Measurements from ENCODE around the gene PLCH2. TPM values are rescaled to one million over a fixed set of nuclear protein-coding genes. Genes with fewer than 3 reads are reported as not detected.

PLCH2 gene, protein sequence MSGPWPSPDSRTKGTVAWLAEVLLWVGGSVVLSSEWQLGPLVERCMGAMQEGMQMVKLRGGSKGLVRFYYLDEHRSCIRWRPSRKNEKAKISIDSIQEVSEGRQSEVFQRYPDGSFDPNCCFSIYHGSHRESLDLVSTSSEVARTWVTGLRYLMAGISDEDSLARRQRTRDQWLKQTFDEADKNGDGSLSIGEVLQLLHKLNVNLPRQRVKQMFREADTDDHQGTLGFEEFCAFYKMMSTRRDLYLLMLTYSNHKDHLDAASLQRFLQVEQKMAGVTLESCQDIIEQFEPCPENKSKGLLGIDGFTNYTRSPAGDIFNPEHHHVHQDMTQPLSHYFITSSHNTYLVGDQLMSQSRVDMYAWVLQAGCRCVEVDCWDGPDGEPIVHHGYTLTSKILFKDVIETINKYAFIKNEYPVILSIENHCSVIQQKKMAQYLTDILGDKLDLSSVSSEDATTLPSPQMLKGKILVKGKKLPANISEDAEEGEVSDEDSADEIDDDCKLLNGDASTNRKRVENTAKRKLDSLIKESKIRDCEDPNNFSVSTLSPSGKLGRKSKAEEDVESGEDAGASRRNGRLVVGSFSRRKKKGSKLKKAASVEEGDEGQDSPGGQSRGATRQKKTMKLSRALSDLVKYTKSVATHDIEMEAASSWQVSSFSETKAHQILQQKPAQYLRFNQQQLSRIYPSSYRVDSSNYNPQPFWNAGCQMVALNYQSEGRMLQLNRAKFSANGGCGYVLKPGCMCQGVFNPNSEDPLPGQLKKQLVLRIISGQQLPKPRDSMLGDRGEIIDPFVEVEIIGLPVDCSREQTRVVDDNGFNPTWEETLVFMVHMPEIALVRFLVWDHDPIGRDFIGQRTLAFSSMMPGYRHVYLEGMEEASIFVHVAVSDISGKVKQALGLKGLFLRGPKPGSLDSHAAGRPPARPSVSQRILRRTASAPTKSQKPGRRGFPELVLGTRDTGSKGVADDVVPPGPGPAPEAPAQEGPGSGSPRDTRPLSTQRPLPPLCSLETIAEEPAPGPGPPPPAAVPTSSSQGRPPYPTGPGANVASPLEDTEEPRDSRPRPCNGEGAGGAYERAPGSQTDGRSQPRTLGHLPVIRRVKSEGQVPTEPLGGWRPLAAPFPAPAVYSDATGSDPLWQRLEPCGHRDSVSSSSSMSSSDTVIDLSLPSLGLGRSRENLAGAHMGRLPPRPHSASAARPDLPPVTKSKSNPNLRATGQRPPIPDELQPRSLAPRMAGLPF (N-terminal part only)
- 0.01 TPM for polyA plus RNA-seq (2013, experiment 1 of 2)
- polyA plus RNA-seq (2013, experiment 2 of 2) = 0.01 TPM

GRCh38 chr1:2476061-2476999 is at the start of gene PLCH2:
Gene PLCH2 (plus strand): TSS chr1:2476289. CDS start chr1:2476589, 300 bp downstream.
- no peak within 1 kb of the TSS for H3K27ac ChIP-seq (ENCODE audit: low read depth, low read length)

DNA sequence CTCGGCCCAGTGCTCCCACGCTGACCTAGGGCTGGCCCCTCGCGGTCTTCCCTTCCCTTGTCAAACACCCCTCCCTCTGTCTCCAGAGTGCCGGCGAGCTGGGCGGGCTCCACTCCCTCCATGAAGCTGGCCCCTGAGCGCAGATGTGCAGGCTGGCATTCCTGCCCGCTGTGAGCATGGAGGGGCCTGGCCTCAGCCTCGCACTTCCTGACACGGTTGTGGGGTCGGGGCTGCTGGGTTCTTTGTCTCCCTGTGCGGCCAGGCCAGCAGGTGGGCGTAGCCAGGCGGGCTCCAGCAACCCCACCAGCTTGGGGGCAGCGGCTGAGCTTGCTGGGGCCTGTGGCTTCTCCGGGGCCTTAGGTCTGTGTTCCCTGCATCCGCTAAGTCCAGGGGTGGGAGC is 49.5 kb upstream of the PLCH2 start:
- no peak overlapping the region for H2BK5ac ChIP-seq (ENCODE audit: low read length)
- no peak for DNase-seq
- no peaks in the 10 kb centered on the region for H3K4me1 ChIP-seq (ENCODE audit: control insufficient read depth, low read depth, low read length)
- no peak overlapping the region for H2AK5ac ChIP-seq (ENCODE audit: low read length)
- no peak overlapping the region for H3K9ac ChIP-seq (ENCODE audit: low read length)
- no peaks in the 10 kb centered on the region for H3K79me1 ChIP-seq (ENCODE audit: low read length)
- H4K8ac ChIP-seq (ENCODE audit: low read depth, low read length) = no peak overlapping the region
- H3K4ac ChIP-seq (ENCODE audit: low read depth, low read length) = no peak overlapping the region
- H3K56ac ChIP-seq (ENCODE audit: low read length) = no peak overlapping the region
- no peak overlapping the region for H3K27ac ChIP-seq (ENCODE audit: low read depth, low read length)
- WGBS (ENCODE audit: extremely low coverage, insufficient coverage, low lambda C conversion rate) = no CpG with 5 or more reads among the region's 18 CpGs
- H3K4me2 ChIP-seq (ENCODE audit: low read length) = no peak overlapping the region
- H3K23ac ChIP-seq (ENCODE audit: low read length) = no peak overlapping the region
- no peak overlapping the region for H3K18ac ChIP-seq (ENCODE audit: low read length)
- no peaks in the 10 kb centered on the region for H3K79me2 ChIP-seq (ENCODE audit: control insufficient read depth, insufficient read depth, low read length)
- H3K27me3 ChIP-seq (ENCODE audit: insufficient read depth, low read length, poor library complexity) = no peaks in the 10 kb centered on the region
- no peak overlapping the region for H4K5ac ChIP-seq (ENCODE audit: low read length)
- H2BK15ac ChIP-seq (replicated peaks; ENCODE audit: low read depth) = no peak overlapping the region
- H2BK120ac ChIP-seq (ENCODE audit: low read depth, low read length) = no peak overlapping the region
- H3K4me3 ChIP-seq (ENCODE audit: low read length) = no peak overlapping the region
- no peaks in the 10 kb centered on the region for H3K36me3 ChIP-seq (ENCODE audit: control insufficient read depth, insufficient read depth, low read length)

More at GRCh38 chr1:2476061-2476999, at the start of gene PLCH2:
- Histone ChIP-seq H3K18ac (ENCODE audit: low read length) (no peak within 1 kb of the TSS), H3K79me2 (ENCODE audit: control insufficient read depth, insufficient read depth, low read length) (no peaks in the 10 kb centered on the region), H3K23ac (ENCODE audit: low read length) (no peak within 1 kb of the TSS), H4K8ac (ENCODE audit: low read depth, low read length) (no peak within 1 kb of the TSS), H3K36me3 (ENCODE audit: control insufficient read depth, insufficient read depth, low read length) (no peaks in the 10 kb centered on the region), H2AK5ac (ENCODE audit: low read length) (no peak within 1 kb of the TSS), H3K9ac (ENCODE audit: low read length) (no peak within 1 kb of the TSS), H2BK15ac (replicated peaks; ENCODE audit: low read depth) (no peak within 1 kb of the TSS), H2BK5ac (ENCODE audit: low read length) (no peak within 1 kb of the TSS), H2BK120ac (ENCODE audit: low read depth, low read length) (no peak within 1 kb of the TSS), H3K4me3 (ENCODE audit: low read length) (no peak within 1 kb of the TSS), H4K5ac (ENCODE audit: low read length) (no peak within 1 kb of the TSS), H3K4me1 (ENCODE audit: control insufficient read depth, low read depth, low read length) (no peaks in the 10 kb centered on the region), H3K56ac (ENCODE audit: low read length) (no peak within 1 kb of the TSS), H3K4me2 (ENCODE audit: low read length) (no peak within 1 kb of the TSS), H3K4ac (ENCODE audit: low read depth, low read length) (no peak within 1 kb of the TSS), H3K79me1 (ENCODE audit: low read length) (no peaks in the 10 kb centered on the region), H3K27me3 (ENCODE audit: insufficient read depth, low read length, poor library complexity) (no peaks in the 10 kb centered on the region)
- DNase-seq = no peak
- no CpG with 5 or more reads among the region's 34 CpGs for WGBS (ENCODE audit: extremely low coverage, insufficient coverage, low lambda C conversion rate)

DNA sequence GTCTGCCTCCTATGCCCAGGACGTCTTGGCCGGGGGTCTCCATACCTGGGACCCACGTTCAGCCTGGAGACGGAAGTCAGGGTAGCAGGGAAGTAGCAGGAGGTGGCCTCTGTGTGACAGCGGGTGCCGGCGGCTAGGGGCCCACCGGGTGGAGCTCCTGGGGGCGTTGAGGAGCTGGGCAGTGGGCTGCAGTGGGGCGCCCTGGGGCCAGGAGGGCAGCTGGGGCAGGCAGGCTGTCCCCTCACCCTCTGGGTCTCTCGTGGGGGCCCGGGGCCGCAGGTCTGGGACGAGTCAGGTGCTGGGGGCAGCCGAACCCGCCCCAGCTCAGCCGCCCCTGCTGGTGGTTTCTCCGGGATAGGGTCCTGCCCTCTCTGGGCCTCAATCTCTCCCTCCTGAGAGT is 49.0 kb upstream of the PLCH2 start:
- H3K23ac ChIP-seq (ENCODE audit: low read length) = no peak overlapping the region
- no peak overlapping the region for H3K9ac ChIP-seq (ENCODE audit: low read length)
- DNase-seq = no peak
- H3K4me1 ChIP-seq (ENCODE audit: control insufficient read depth, low read depth, low read length) = no peaks in the 10 kb centered on the region
- H2BK15ac ChIP-seq (replicated peaks; ENCODE audit: low read depth) = no peak overlapping the region
- no peak overlapping the region for H3K18ac ChIP-seq (ENCODE audit: low read length)
- no peaks in the 10 kb centered on the region for H3K27me3 ChIP-seq (ENCODE audit: insufficient read depth, low read length, poor library complexity)
- H3K79me2 ChIP-seq (ENCODE audit: control insufficient read depth, insufficient read depth, low read length) = no peaks in the 10 kb centered on the region
- H4K5ac ChIP-seq (ENCODE audit: low read length) = no peak overlapping the region
- no peak overlapping the region for H4K8ac ChIP-seq (ENCODE audit: low read depth, low read length)
- no peak overlapping the region for H2BK5ac ChIP-seq (ENCODE audit: low read length)
- no peak overlapping the region for H3K4ac ChIP-seq (ENCODE audit: low read depth, low read length)
- no peaks in the 10 kb centered on the region for H3K79me1 ChIP-seq (ENCODE audit: low read length)
- no peak overlapping the region for H3K56ac ChIP-seq (ENCODE audit: low read length)
- no peak overlapping the region for H3K4me2 ChIP-seq (ENCODE audit: low read length)
- H2BK120ac ChIP-seq (ENCODE audit: low read depth, low read length) = no peak overlapping the region
- no peak overlapping the region for H2AK5ac ChIP-seq (ENCODE audit: low read length)
- WGBS (ENCODE audit: extremely low coverage, insufficient coverage, low lambda C conversion rate) = no CpG with 5 or more reads among the region's 18 CpGs
- no peaks in the 10 kb centered on the region for H3K36me3 ChIP-seq (ENCODE audit: control insufficient read depth, insufficient read depth, low read length)
- H3K4me3 ChIP-seq (ENCODE audit: low read length) = no peak overlapping the region
- H3K27ac ChIP-seq (ENCODE audit: low read depth, low read length) = no peak overlapping the region

- Histone ChIP-seq H3K36me3 (ENCODE audit: control insufficient read depth, insufficient read depth, low read length) (no peaks in the 10 kb centered on the region), H3K4me3 (ENCODE audit: low read length) (no peak overlapping the region), H3K9ac (ENCODE audit: low read length) (no peak overlapping the region), H3K4me1 (ENCODE audit: control insufficient read depth, low read depth, low read length) (no peaks in the 10 kb centered on the region), H2BK5ac (ENCODE audit: low read length) (no peak overlapping the region), H2AK5ac (ENCODE audit: low read length) (no peak overlapping the region), H4K8ac (ENCODE audit: low read depth, low read length) (no peak overlapping the region), H3K27me3 (ENCODE audit: insufficient read depth, low read length, poor library complexity) (no peaks in the 10 kb centered on the region), H3K18ac (ENCODE audit: low read length) (no peak overlapping the region), H3K23ac (ENCODE audit: low read length) (no peak overlapping the region), H3K4ac (ENCODE audit: low read depth, low read length) (no peak overlapping the region), H3K27ac (ENCODE audit: low read depth, low read length) (no peak overlapping the region), H3K79me2 (ENCODE audit: control insufficient read depth, insufficient read depth, low read length) (no peaks in the 10 kb centered on the region), H3K56ac (ENCODE audit: low read length) (no peak overlapping the region), H4K5ac (ENCODE audit: low read length) (no peak overlapping the region), H3K4me2 (ENCODE audit: low read length) (no peak overlapping the region), H2BK120ac (ENCODE audit: low read depth, low read length) (no peak overlapping the region), H2BK15ac (replicated peaks; ENCODE audit: low read depth) (no peak overlapping the region), H3K79me1 (ENCODE audit: low read length) (no peaks in the 10 kb centered on the region)
- DNase-seq = no peak
- no CpG with 5 or more reads among the region's 10 CpGs for WGBS (ENCODE audit: extremely low coverage, insufficient coverage, low lambda C conversion rate)
Measured at GRCh38 chr1:2427976-2428375, 48.1 kb upstream of the PLCH2 start.

DNA sequence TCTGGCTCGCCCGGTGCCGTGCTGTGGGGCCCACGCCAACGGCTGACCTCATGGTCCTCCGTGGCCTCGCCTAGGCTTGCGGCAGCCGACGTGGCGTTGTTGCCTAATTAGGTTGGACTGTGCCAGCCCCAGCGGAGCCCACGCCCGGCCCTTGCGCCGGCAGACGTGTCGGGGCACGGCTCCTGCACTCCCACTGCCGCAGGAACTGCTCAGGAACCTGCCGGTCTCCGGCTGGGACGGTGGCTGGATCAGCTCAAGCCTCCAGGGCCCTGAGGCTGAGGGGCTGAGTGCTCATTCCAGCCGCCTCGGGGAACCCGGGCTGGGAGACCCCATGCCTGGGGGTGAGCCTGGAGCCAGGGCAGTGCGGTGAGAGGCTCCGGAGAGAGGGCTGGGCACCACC is 47.6 kb upstream of the PLCH2 start:
- no peak for DNase-seq
- Histone ChIP-seq H3K36me3 (ENCODE audit: control insufficient read depth, insufficient read depth, low read length) (no peaks in the 10 kb centered on the region), H3K27ac (ENCODE audit: low read depth, low read length) (no peak overlapping the region), H3K56ac (ENCODE audit: low read length) (no peak overlapping the region), H3K18ac (ENCODE audit: low read length) (no peak overlapping the region), H3K27me3 (ENCODE audit: insufficient read depth, low read length, poor library complexity) (no peaks in the 10 kb centered on the region), H4K5ac (ENCODE audit: low read length) (no peak overlapping the region), H3K4ac (ENCODE audit: low read depth, low read length) (no peak overlapping the region), H3K4me3 (ENCODE audit: low read length) (no peak overlapping the region), H2BK15ac (replicated peaks; ENCODE audit: low read depth) (no peak overlapping the region), H4K8ac (ENCODE audit: low read depth, low read length) (no peak overlapping the region), H3K23ac (ENCODE audit: low read length) (no peak overlapping the region), H2BK120ac (ENCODE audit: low read depth, low read length) (no peak overlapping the region), H3K9ac (ENCODE audit: low read length) (no peak overlapping the region), H2BK5ac (ENCODE audit: low read length) (no peak overlapping the region), H3K79me2 (ENCODE audit: control insufficient read depth, insufficient read depth, low read length) (no peaks in the 10 kb centered on the region), H3K4me1 (ENCODE audit: control insufficient read depth, low read depth, low read length) (no peaks in the 10 kb centered on the region), H2AK5ac (ENCODE audit: low read length) (no peak overlapping the region), H3K79me1 (ENCODE audit: low read length) (no peaks in the 10 kb centered on the region), H3K4me2 (ENCODE audit: low read length) (no peak overlapping the region)
- WGBS (ENCODE audit: extremely low coverage, insufficient coverage, low lambda C conversion rate) = no CpG with 5 or more reads among the region's 28 CpGs
